NCI-H146 (cell line): Measurements from ENCODE around the gene VPS18.
A peak's percentile ranks its signal among the peaks of the same experiment; 100 is the strongest.
"Not testable (repeated sequence)": the region's sequence is repeated elsewhere in the genome, so short reads cannot be mapped to it uniquely, and the experiment has no call there.

ENCODE experiments used
- DNase-seq: peaks from one replicate; lab custom pipeline; 2025; lab: John Stamatoyannopoulos, UW

The VPS18 gene

DNA sequence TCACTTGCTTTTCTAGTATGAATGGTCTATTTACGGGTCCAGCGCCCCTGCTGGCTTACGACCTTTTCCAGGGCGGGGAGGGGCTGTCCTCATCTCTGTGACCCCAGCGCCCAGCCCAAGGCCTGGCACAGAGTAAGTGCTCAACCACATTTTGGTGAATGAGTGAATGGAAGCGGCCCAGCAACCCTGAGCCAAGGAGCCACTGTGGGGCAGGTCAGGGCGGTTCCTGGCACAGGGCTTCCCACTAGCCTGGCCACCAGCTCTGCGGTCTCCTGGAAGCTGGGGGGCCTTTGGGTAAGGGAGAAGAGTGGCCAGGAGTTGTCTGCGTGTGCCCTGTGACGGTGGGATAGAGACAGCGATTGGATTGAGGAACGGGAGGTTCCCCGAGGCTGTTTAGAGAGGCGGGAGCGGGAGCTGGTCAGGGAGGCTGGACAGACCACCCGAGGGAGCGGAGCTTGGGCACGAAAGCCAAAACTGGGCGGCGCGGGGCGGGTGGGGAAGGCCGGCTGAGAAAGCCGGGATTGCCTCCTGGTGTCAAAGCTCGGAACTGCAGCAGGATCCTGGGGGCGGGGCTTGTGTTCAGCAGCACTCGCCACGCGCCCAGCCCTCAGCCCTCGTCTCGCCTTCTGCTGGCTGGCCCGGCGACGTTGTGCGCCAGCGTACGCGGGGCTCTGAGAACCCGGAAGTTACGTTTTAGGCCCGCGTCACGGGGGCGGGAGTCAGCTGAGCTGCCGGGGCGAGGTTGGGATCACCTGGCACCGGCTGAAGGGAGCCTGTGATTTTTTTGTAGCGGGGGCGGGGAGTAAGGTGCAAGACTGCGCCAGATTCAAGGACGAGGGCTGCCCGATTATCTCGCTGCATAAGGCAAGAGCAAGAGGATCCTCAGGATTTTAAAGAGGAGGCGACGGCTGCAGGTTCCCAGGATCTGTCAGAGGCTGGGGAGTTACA is at the start of gene VPS18:
Gene VPS18, plus strand, starts transcription at position 718 of the 948 bp plus-strand sequence. CDS start 319 bp downstream, outside the sequence.
- peak; percentile 94 for DNase-seq

DNA sequence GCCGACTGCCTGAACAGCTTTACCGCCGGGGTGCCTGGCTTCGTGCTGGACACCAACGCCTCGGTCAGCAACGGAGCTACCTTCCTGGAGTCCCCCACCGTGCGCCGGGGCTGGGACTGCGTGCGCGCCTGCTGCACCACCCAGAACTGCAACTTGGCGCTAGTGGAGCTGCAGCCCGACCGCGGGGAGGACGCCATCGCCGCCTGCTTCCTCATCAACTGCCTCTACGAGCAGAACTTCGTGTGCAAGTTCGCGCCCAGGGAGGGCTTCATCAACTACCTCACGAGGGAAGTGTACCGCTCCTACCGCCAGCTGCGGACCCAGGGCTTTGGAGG is 49.6 kb upstream of the VPS18 start:
- DNase-seq, result peak; percentile 57

DNA sequence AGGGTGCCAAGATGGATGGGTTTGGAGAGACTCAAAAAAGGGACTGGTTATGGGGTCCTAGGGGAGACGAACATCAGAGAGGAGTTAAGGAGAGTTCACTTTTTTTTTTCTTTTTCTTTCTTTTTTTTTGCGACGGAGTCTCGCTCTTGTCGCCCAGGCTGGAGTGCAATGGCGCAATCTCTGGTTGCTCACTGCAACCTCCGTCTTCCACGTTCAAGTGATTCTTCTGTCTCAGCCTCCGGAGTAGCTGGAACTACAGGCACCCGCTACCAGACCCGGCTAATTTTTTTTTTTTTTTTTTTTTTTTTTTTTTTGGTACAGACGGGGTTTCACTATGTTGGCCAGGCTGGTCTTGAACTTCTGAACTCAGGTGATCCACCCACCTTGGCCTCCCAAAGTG is 49.2 kb upstream of the VPS18 start:
- no peak for DNase-seq

GRCh38 chr15:40845511-40846284 is 48.6 kb upstream of the VPS18 start:
- peak; percentile 51 for DNase-seq

DNA sequence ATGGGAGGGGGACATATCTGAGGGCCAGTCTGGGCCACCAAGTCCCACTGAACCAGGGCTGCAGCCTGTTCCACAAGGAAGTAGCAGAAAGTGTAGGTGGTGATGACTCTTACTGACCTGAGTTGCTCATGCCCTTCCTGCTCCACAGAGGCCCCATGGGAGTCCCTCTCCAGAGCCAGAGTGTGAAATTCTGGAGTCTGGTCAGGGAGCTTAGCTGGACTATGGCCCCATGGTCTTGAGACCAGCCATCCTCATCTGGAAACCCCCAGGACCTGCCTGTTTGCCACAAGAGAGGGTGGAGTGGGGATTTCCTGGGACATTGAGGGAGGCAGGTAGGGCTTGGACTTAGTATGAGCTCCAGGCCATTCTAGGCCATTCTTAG is 47.4 kb upstream of the VPS18 start:
- no peak for DNase-seq

- peak; percentile 39 for DNase-seq
These were observed 46.9 kb upstream of the VPS18 start for GRCh38 chr15:40847223-40847961.

DNA sequence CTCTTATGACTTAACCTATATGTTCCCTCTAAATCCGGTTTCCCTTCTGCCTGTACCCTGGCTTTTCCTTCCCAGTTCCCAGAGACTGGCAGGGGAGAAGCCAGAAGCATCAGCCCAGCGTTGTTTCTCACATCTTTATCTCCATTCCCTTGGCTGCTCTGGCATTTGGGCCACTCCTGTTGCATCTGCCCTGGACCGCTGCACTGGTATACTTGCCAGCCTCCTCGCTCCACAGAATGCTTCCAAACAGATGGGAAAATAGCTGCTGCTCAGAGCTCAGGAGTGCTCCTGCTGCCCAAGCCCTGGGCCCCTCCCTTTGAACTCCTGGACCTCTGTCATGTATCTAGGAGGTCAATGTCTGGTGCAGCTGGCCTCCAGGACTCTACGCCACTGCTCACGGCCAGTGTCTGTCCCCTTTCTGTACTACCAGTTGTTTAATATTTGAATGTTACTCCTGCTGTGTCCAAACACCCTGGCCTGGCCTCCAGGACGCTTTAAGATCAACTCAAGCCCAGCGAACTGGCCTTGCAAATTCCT is 43.6 kb upstream of the VPS18 start:
- DNase-seq, result no peak

DNA sequence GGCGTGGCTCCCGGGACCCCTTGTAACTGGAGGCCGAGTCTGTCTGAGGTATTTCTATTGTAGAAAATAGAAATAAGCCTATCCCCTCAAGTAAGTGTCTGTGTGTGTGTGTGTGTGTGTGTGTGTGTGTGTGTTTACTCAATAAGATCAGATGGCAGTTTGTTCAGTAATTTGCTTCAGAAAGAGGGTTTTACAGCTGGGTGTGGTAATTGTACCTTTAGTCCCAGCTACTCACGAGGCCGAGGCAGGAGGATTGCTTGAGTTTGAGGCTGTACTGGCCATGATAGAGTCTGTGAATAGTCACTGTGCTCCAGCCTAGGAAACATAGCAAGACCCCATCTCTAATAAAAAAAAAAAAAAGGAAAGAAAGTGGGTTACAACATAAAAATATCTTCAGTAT is 41.7 kb upstream of the VPS18 start:
- peak; percentile 11 for DNase-seq

DNA sequence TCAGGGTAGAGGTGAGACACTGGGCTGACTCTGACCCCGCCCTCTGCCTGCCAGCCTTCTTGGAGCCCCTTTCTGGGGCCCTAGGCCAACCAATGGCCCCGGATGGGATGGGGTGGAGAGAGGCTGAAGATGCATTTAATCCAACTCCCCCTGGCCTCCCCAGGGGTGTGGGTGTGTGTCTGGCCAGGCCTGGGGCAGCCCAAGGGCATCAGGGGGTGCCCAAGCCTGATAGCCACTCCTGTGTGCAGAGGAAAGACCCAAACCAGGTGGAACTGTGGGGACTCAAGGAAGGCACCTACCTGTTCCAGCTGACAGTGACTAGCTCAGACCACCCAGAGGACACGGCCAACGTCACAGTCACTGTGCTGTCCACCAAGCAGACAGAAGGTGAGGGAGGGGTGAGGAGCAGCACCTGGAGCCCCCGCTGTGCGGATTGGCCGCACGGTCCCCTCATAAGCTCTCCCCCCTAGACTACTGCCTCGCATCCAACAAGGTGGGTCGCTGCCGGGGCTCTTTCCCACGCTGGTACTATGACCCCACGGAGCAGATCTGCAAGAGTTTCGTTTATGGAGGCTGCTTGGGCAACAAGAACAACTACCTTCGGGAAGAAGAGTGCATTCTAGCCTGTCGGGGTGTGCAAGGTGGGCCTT is 40.9 kb upstream of the VPS18 start:
- no peak for DNase-seq

DNA sequence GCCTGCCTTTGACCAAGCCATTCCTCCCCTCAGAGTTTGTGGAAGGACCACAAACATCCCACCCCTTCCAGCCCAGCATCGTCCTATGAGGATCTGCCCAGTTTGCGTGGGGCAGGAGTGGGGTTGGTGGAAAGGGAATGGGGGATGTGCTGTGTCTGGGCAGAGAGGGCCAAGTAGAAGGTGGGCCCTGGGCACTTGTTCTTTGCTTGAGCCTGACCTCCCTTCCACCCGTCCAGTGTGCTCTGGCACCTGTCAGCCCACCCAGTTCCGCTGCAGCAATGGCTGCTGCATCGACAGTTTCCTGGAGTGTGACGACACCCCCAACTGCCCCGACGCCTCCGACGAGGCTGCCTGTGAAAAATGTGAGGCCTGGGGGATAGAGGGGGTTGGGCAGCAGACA is 40.1 kb upstream of the VPS18 start:
- DNase-seq, result no peak

- no peak for DNase-seq
These were observed 38.5 kb upstream of the VPS18 start for GRCh38 chr15:40855706-40856234.

DNA sequence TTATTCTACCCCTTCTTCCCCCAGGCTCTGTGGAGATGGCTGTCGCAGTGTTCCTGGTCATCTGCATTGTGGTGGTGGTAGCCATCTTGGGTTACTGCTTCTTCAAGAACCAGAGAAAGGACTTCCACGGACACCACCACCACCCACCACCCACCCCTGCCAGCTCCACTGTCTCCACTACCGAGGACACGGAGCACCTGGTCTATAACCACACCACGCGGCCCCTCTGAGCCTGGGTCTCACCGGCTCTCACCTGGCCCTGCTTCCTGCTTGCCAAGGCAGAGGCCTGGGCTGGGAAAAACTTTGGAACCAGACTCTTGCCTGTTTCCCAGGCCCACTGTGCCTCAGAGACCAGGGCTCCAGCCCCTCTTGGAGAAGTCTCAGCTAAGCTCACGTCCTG is 37.5 kb upstream of the VPS18 start:
- no peak for DNase-seq

GRCh38 chr15:40857601-40858341 is 36.5 kb upstream of the VPS18 start:
- DNase-seq, result peak; percentile 20

- DNase-seq, result no peak
These were observed 35.5 kb upstream of the VPS18 start for GRCh38 chr15:40858706-40859105.

- peak; percentile 68 for DNase-seq
These were observed 34.9 kb upstream of the VPS18 start for GRCh38 chr15:40859206-40859851.

DNA sequence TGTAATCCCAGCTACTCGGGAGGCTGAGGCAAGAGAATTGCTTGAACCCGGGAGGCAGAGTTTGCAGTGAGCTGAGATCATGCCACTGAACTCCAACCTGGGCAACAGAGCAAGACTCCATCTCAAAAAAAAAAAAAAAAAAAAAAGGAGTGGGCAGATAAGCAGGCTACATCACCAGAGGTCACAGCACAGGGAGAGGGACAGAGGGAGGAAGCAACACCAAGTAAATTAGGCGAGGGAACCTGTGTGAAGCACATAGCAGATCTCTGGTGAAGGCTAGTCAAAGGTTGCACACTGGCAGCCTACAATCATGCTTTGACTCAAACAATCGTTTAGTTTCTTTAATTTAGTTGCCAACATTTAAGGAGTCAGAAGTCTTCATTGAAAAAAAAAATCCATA is 33.1 kb upstream of the VPS18 start:
- DNase-seq, result not testable (repeated sequence)

GRCh38 chr15:40863660-40864270 is 30.5 kb upstream of the VPS18 start:
- DNase-seq, result no peak

- no peak for DNase-seq
These were observed 27.1 kb upstream of the VPS18 start for GRCh38 chr15:40867199-40867598.

GRCh38 chr15:40869686-40870085 is 24.6 kb upstream of the VPS18 start:
- DNase-seq, result no peak

- DNase-seq, result no peak
These were observed 23.5 kb upstream of the VPS18 start for GRCh38 chr15:40870716-40871115.
